Astrocyte (in vitro differentiated cells and primary cell): ENCODE data around the gene MORN1. TPM values are rescaled to one million over a fixed set of nuclear protein-coding genes. Genes with fewer than 3 reads are reported as not detected.

Source experiments
- DNase-seq: peaks from one replicate; pipeline ENCODE4 v3.0.0-alpha.2; 2010; ENCODE audit warnings: low read depth
- FAIRE-seq: peaks from 2 replicates; lab custom pipeline; 2011; peaks lifted over from hg19 to GRCh38; lab: Jason Lieb, UNC
- H2AFZ ChIP-seq: 2 replicates; pipeline ENCODE4 v1.6.0; 2012; ENCODE audit warnings: low read depth, low read length, inconsistent platforms
- H3K27ac ChIP-seq: 2 replicates; pipeline ENCODE4 v1.5.1; 2011; ENCODE audit warnings: low read depth, low read length, inconsistent platforms
- H3K27me3 ChIP-seq: 2 replicates; pipeline ENCODE4 v1.6.0; 2011; ENCODE audit warnings: low read length, inconsistent platforms; ENCODE audit not compliant: insufficient read depth
- H3K36me3 ChIP-seq: 2 replicates; pipeline ENCODE4 v1.5.1; 2011; ENCODE audit warnings: low read length, inconsistent platforms; ENCODE audit not compliant: insufficient read depth
- H3K4me1 ChIP-seq: 2 replicates; pipeline ENCODE4 v1.5.1; 2011; ENCODE audit warnings: low read length, inconsistent platforms; ENCODE audit not compliant: insufficient read depth
- H3K4me2 ChIP-seq: 2 replicates; pipeline ENCODE4 v1.6.0; 2012; ENCODE audit warnings: low read length, inconsistent platforms
- H3K4me3 ChIP-seq: 2 replicates; pipeline ENCODE4 v1.5.1; 2011; ENCODE audit warnings: low read depth, mild to moderate bottlenecking, low read length, inconsistent platforms; ENCODE audit not compliant: insufficient read depth
- H3K79me2 ChIP-seq: 2 replicates; pipeline ENCODE4 v1.6.0; 2012; ENCODE audit warnings: mild to moderate bottlenecking, low read length, inconsistent platforms; ENCODE audit not compliant: insufficient read depth
- H3K9ac ChIP-seq: 2 replicates; pipeline ENCODE4 v1.6.0; 2012; ENCODE audit warnings: mild to moderate bottlenecking, low read length, inconsistent platforms
- H3K9me3 ChIP-seq: 2 replicates; pipeline ENCODE4 v1.5.1; 2012; ENCODE audit warnings: low read depth, mild to moderate bottlenecking, low read length, inconsistent platforms; ENCODE audit not compliant: insufficient read depth
- H4K20me1 ChIP-seq: 2 replicates; pipeline ENCODE4 v1.6.0; 2012; ENCODE audit warnings: low read length, inconsistent platforms; ENCODE audit not compliant: insufficient read depth
- H3K27ac Mint-ChIP-seq: one replicate; pipeline ENCODE4 v1.8.0; 2021; ENCODE audit warnings: mild to moderate bottlenecking, mixed read lengths; ENCODE audit not compliant: unreplicated experiment
- H3K27me3 Mint-ChIP-seq: one replicate; pipeline ENCODE4 v1.8.0; 2021; ENCODE audit warnings: low read depth, mixed read lengths; ENCODE audit not compliant: unreplicated experiment
- H3K36me3 Mint-ChIP-seq: one replicate; pipeline ENCODE4 v1.8.0; 2021; ENCODE audit warnings: low read depth, mixed read lengths; ENCODE audit not compliant: unreplicated experiment
- H3K4me1 Mint-ChIP-seq: one replicate; pipeline ENCODE4 v1.8.0; 2021; ENCODE audit warnings: low read depth, mixed read lengths; ENCODE audit not compliant: unreplicated experiment
- H3K4me3 Mint-ChIP-seq: one replicate; pipeline ENCODE4 v1.8.0; 2021; ENCODE audit warnings: mild to moderate bottlenecking, moderate library complexity, mixed read lengths; ENCODE audit not compliant: unreplicated experiment
- H3K9me3 Mint-ChIP-seq: one replicate; pipeline ENCODE4 v1.8.0; 2021; ENCODE audit warnings: mild to moderate bottlenecking, mixed read lengths; ENCODE audit not compliant: unreplicated experiment
- EZH2 ChIP-seq: IDR thresholded peaks from 2 replicates; pipeline ENCODE4 v1.6.1; 2012; ENCODE audit warnings: mild to moderate bottlenecking, low read length, inconsistent platforms; ENCODE audit not compliant: insufficient read depth
- total RNA-seq: library from RNA; stranded (reverse); gene quantifications from 2 replicates; pipeline ENCODE4 v1.2.1, GENCODE V29; 2021
- TF ChIP-seq, protein P1 (sequence below): IDR thresholded peaks from 2 replicates; pipeline ENCODE4 v1.5.1; 2011; ENCODE audit warnings: low read depth, mild to moderate bottlenecking, inconsistent platforms, low read length, moderate library complexity; ENCODE audit not compliant: insufficient read depth

The MORN1 gene
- total RNA-seq, 1 donor from 2014 or later = 9.2 TPM

DNA sequence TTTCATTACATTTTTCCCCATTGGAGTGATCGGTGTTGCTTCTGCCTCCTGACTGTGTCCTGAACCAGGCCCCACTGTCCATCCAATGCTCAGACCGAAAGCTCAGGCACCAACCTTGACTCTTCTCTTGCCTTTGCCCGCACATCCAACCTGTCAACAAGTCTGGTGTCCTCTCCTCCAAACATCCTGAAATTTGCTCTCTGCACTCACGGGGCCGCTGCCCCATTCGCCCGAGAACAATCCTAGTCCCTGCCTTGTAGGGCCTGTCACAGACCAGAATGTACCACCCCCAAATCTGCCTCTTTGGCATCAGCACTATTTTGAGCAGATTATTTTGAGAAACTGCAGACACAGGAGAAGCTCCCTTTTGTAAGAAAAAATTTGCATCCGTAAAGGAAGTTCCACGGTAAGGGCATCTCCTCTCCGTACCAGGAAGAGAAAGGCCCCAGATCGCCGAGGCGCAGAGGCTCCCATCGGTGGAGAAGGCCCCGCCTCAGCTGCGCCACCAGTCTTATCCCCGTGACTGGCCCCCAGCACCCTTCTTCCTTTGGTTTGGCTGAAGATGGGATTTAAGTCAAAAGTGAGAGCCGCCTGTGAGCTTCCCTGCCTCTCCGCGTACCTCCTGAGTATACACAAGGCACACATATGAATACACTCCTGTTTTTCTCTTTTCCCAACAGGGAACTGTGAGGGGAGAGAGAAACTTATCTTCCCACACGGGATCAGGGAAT lies 7.1 kb downstream of the MORN1 start:
- no peak for DNase-seq
- H3K27me3 ChIP-seq = no peaks in the 10 kb centered on the region
- no peak overlapping the region for H3K4me3 ChIP-seq
- TF ChIP-seq, protein P1, sequence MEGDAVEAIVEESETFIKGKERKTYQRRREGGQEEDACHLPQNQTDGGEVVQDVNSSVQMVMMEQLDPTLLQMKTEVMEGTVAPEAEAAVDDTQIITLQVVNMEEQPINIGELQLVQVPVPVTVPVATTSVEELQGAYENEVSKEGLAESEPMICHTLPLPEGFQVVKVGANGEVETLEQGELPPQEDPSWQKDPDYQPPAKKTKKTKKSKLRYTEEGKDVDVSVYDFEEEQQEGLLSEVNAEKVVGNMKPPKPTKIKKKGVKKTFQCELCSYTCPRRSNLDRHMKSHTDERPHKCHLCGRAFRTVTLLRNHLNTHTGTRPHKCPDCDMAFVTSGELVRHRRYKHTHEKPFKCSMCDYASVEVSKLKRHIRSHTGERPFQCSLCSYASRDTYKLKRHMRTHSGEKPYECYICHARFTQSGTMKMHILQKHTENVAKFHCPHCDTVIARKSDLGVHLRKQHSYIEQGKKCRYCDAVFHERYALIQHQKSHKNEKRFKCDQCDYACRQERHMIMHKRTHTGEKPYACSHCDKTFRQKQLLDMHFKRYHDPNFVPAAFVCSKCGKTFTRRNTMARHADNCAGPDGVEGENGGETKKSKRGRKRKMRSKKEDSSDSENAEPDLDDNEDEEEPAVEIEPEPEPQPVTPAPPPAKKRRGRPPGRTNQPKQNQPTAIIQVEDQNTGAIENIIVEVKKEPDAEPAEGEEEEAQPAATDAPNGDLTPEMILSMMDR = no peak
- TF ChIP-seq EZH2 = no peak
- H3K9ac ChIP-seq = no peak overlapping the region
- no peak overlapping the region for H2AFZ ChIP-seq
- H3K36me3 ChIP-seq = no peaks in the 10 kb centered on the region
- H3K4me1 ChIP-seq = no peaks in the 10 kb centered on the region
- no peaks in the 10 kb centered on the region for H4K20me1 ChIP-seq
- no peak overlapping the region for H3K27ac ChIP-seq
- no peak overlapping the region for H3K4me2 ChIP-seq
- H3K36me3 Mint-ChIP-seq = no peaks in the 10 kb centered on the region
- no peaks in the 10 kb centered on the region for H3K9me3 Mint-ChIP-seq
- H3K9me3 ChIP-seq = no peaks in the 10 kb centered on the region
- H3K79me2 ChIP-seq = no peaks in the 10 kb centered on the region
- no peak overlapping the region for H3K4me3 Mint-ChIP-seq
- no peaks in the 10 kb centered on the region for H3K4me1 Mint-ChIP-seq
- FAIRE-seq = no peak
- no peak overlapping the region for H3K27ac Mint-ChIP-seq
- no peaks in the 10 kb centered on the region for H3K27me3 Mint-ChIP-seq

DNA sequence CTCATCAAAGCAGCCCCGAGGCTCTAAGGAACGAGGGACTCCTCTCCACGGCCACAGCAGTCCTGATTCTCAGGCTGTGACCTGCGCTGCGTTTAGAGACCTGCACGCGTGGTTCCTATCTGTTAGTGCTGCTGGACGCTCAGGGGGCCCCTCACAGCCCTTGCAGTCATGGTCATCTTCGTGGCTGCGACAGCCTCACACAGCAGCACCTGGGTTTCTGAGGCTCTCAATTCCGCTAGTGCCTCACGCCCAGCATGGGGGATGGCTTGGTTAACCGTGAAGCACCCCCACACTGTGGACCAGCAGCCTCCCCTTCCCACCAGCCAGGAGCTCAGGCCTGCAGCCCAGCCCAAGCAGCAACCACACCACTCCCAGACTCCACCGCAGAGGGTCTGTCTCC lies 7.8 kb downstream of the MORN1 start:
- FAIRE-seq (no peak), DNase-seq (no peak)
- Histone ChIP-seq H3K9me3 (no peaks in the 10 kb centered on the region), H2AFZ (no peak overlapping the region), H3K4me2 (no peak overlapping the region), H3K4me1 (no peaks in the 10 kb centered on the region), H3K9ac (no peak overlapping the region), H3K27ac (no peak overlapping the region), H3K79me2 (no peaks in the 10 kb centered on the region), H3K36me3 (no peaks in the 10 kb centered on the region), H3K27me3 (no peaks in the 10 kb centered on the region), H4K20me1 (no peaks in the 10 kb centered on the region), H3K4me3 (no peak overlapping the region)
- TF ChIP-seq, protein P1 = no peak
- TF ChIP-seq EZH2 = no peak
- Mint-ChIP-seq H3K27ac (no peak overlapping the region), H3K36me3 (no peaks in the 10 kb centered on the region), H3K4me3 (no peak overlapping the region), H3K4me1 (no peaks in the 10 kb centered on the region), H3K27me3 (no peaks in the 10 kb centered on the region), H3K9me3 (no peaks in the 10 kb centered on the region)
